Gastroesophageal sphincter (tissue), 3 donors: ENCODE measurements around the gene MRGPRX2.

Experiments
- CTCF ChIP-seq, 4 experiments: fragments of 200-600 bp in 2 of 4; fragments of 450-650 bp in 2 of 4; sonication (generic) in 1 of 4; IDR thresholded peaks; one replicate each; pipeline ENCODE4 v1.5.1; 2017 to 2019; ENCODE audit warnings: antibody characterized with exemption in 4 of 4, mild to moderate bottlenecking in 2 of 4, moderate library complexity in 2 of 4
- POLR2A ChIP-seq, 2 donors: fragments of 450-650 bp; IDR thresholded peaks; one replicate each; pipeline ENCODE4 v1.6.1; 2017; ENCODE audit warnings: antibody characterized with exemption in 2 of 2, mild to moderate bottlenecking in 2 of 2, moderate library complexity in 1 of 2

GRCh38 chr11:19107125-19107524 is 46.6 kb upstream of the MRGPRX2 start:
- TF ChIP-seq CTCF (IDR thresholded peaks at IDR 0.05) (no peak), POLR2A (IDR thresholded peaks at IDR 0.05) (no peak)
